ENCODE results near the gene CADPS2. TPM values are rescaled to one million over a fixed set of nuclear protein-coding genes. Genes with fewer than 3 reads are reported as not detected.

Gene CADPS2
- total and polyA plus RNA-seq, 7 donors: 4.7 to 13.0 (median 9.5) TPM

DNA sequence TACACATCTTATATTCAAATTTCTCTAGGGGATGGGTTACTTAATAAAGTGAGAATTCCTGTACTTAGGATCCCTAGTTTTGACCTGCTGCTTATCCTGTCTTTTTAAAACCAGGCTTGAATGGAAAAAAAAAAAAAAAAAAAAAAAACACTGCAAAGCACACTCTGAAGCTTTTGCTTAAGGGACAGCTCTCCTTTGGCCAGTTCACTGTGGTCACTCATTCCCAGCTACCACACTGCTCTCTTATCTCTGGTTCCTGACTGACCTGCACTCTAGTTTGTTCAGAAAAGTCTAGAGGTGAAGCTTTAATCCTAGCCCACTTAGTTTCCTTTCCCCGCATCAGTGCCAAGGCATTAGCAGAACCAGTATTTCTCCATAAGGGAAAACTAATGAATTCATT lies 82.4 kb downstream of the CADPS2 start:
- no peak overlapping the region for H3K27ac ChIP-seq

DNA sequence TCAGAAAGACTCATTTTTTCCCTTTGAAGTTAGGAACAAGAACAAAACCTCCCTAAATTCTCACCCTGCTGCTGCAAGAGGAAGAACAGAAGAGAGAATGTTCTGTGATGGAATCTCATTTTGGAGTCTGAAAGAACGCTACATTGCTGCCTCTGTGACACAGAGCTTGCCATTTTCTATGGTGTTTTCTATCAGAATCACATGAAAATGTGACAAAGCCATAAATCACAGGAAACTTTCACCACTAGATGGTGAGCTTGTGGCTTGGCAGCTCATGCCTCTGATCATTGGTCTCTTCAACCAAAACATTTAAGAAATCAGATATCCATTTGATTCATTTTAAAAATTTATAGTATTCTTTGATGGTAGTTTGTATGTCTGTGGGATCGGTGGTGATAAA lies 82.9 kb downstream of the CADPS2 start:
- Histone ChIP-seq H3K4me1 (peaks cover 0 to 3% (median 0%) of the 10 kb centered on the region in 4 donors), H3K27me3 (no peaks in the 10 kb centered on the region), H3K4me3 (no peak overlapping the region), H3K36me3 (no peaks in the 10 kb centered on the region), H3K9me3 (peaks cover 0 to 1% (median 0%) of the 10 kb centered on the region in 4 donors), H3K27ac (peak overlapping the region in 2 of 4 donors; percentile 17 to 18)
- intact Hi-C loops (cut with DNase I): no loop called here
- DNase-seq: no peak
- WGBS, 2 donors: 59 to 61% methylated on average over 2 of the region's 2 CpGs
- TF ChIP-seq, protein P1, sequence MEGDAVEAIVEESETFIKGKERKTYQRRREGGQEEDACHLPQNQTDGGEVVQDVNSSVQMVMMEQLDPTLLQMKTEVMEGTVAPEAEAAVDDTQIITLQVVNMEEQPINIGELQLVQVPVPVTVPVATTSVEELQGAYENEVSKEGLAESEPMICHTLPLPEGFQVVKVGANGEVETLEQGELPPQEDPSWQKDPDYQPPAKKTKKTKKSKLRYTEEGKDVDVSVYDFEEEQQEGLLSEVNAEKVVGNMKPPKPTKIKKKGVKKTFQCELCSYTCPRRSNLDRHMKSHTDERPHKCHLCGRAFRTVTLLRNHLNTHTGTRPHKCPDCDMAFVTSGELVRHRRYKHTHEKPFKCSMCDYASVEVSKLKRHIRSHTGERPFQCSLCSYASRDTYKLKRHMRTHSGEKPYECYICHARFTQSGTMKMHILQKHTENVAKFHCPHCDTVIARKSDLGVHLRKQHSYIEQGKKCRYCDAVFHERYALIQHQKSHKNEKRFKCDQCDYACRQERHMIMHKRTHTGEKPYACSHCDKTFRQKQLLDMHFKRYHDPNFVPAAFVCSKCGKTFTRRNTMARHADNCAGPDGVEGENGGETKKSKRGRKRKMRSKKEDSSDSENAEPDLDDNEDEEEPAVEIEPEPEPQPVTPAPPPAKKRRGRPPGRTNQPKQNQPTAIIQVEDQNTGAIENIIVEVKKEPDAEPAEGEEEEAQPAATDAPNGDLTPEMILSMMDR (IDR thresholded peaks at IDR 0.05): peak in 1 of 4 experiments; percentile 13
- no peak for TF ChIP-seq POLR2AphosphoS5 (IDR thresholded peaks at IDR 0.05)

More for the DNA sequence above, 82.4 kb downstream of the CADPS2 start:
- intact Hi-C loops (cut with DNase I): no loop called here
- TF ChIP-seq POLR2AphosphoS5 (IDR thresholded peaks at IDR 0.05) (no peak), EP300 (IDR thresholded peaks at IDR 0.05) (no peak), POLR2A (IDR thresholded peaks at IDR 0.05) (no peak)
- TF ChIP-seq, protein P1 (IDR thresholded peaks at IDR 0.05): no peak
- Histone ChIP-seq H3K27me3 (no peaks in the 10 kb centered on the region), H3K4me1 (peaks cover 0 to 3% (median 0%) of the 10 kb centered on the region in 4 donors), H3K36me3 (no peaks in the 10 kb centered on the region), H3K4me3 (no peak overlapping the region), H3K9me3 (peaks cover 0 to 2% (median 0%) of the 10 kb centered on the region in 4 donors)
- DNase-seq: no peak
- WGBS, 2 donors: 97 to 100% methylated on average over 1 of the region's 1 CpG

DNA sequence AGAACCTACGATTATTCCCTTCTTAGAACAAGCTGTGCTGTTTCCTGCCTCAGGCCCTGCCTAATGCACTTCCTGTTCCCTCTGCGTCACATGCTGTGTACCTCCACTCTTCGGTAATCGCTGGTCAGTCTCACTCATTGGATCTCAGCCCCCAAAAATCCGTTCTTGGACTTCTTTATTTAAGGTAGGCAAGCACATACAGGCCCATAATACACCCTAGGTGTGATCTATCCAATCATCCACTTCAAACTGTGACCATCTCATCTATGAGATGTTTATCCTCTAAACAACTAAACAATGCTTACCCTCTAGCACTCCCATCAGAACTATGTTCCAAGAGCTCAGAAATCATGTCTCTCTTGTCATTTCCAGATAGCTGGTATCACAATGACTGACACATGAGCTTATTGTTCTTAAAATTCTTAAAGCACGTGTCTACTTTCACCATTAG lies 83.9 kb downstream of the CADPS2 start:
- 60 to 84% methylated on average over 6 of the region's 6 CpGs for WGBS, 2 donors
- no peaks in the 10 kb centered on the region for H3K36me3 ChIP-seq
- DNase-seq: peak; percentile 68
- no peaks in the 10 kb centered on the region for H3K27me3 ChIP-seq
- H3K4me1 ChIP-seq: peaks cover 0 to 3% (median 0%) of the 10 kb centered on the region in 4 donors
- intact Hi-C loops (cut with DNase I): no loop called here
- no peak overlapping the region for H3K4me3 ChIP-seq
- no peak for TF ChIP-seq EP300 (IDR thresholded peaks at IDR 0.05)
- TF ChIP-seq, protein P1 (IDR thresholded peaks at IDR 0.05): no peak
- no peaks in the 10 kb centered on the region for H3K9me3 ChIP-seq
- H3K27ac ChIP-seq: peak overlapping the region in 1 of 4 donors; percentile 15

DNA sequence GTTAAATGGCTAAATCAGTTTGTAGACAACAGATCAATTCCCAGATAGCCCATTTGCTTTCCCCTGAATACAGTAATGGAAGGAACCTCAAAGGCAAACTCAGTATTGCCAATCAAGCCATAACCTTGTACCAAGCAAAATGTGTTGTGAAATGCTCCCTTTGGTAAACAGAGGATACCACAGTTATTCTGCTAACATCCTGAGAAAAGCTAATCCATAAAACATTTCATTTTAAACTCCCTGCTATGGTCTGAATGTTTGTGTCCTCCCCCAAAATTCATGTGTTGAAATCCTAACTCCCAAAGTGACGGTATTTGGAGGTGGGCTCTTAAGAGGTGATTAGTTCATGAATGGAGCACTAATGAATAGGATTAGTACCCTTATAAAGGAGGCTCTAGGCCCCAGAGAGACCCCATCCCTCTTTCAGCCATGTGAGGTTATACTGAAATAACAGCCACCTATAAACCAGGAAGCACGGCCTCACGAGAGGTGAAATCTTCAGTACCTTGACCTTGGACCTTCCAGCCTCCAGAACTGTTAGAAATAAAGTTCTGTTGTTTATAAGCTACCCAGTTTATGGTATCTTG lies 94.2 kb downstream of the CADPS2 start:
- no peaks in the 10 kb centered on the region for H3K9me3 ChIP-seq
- 65 to 89% methylated on average over 3 of the region's 3 CpGs for WGBS, 2 donors
- no peaks in the 10 kb centered on the region for H3K27me3 ChIP-seq
- TF ChIP-seq POLR2A (IDR thresholded peaks at IDR 0.05) (no peak), POLR2AphosphoS5 (IDR thresholded peaks at IDR 0.05) (no peak), EP300 (IDR thresholded peaks at IDR 0.05) (no peak)
- TF ChIP-seq, protein P1 (IDR thresholded peaks at IDR 0.05): no peak
- DNase-seq: no peak
- no peak overlapping the region for H3K27ac ChIP-seq
- intact Hi-C loops (cut with DNase I): no loop called here
- no peaks in the 10 kb centered on the region for H3K4me1 ChIP-seq
- no peaks in the 10 kb centered on the region for H3K36me3 ChIP-seq
- no peak overlapping the region for H3K4me3 ChIP-seq

DNA sequence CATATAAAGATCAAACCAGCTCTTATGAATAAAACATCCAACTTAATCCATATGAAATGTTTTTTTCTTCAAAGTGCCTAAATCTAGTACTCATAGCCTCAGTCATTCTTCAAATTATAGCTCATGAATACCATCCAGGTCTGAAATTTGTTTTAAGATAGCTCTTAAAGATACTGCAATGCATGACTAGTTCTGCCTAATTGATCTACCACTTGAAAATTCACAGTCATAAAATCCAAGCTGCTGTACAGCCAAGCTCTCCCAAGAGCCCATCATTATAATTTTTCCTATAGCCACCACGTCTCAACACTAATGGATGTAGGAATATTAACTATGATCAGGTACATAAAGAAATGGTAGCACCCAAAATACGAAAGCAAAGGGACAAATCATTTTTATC lies 95.7 kb downstream of the CADPS2 start:
- no peak overlapping the region for H3K4me3 ChIP-seq
- no peak overlapping the region for H3K27ac ChIP-seq
- TF ChIP-seq POLR2AphosphoS5 (IDR thresholded peaks at IDR 0.05): no peak
- no peak for TF ChIP-seq POLR2A (IDR thresholded peaks at IDR 0.05)
- TF ChIP-seq EP300 (IDR thresholded peaks at IDR 0.05): no peak
- TF ChIP-seq, protein P1 (IDR thresholded peaks at IDR 0.05): no peak
- no peaks in the 10 kb centered on the region for H3K36me3 ChIP-seq
- intact Hi-C loops (cut with DNase I): no loop called here
- no peaks in the 10 kb centered on the region for H3K27me3 ChIP-seq
- H3K9me3 ChIP-seq: no peaks in the 10 kb centered on the region
- no peaks in the 10 kb centered on the region for H3K4me1 ChIP-seq
- no peak for DNase-seq
- 86 to 88% methylated on average over 2 of the region's 2 CpGs for WGBS, 2 donors
